ENCODE measurements around the gene ANO4.
"Not testable (repeated sequence)": the region's sequence is repeated elsewhere in the genome, so short reads cannot be mapped to it uniquely, and the experiment has no call there.

Gene ANO4

DNA sequence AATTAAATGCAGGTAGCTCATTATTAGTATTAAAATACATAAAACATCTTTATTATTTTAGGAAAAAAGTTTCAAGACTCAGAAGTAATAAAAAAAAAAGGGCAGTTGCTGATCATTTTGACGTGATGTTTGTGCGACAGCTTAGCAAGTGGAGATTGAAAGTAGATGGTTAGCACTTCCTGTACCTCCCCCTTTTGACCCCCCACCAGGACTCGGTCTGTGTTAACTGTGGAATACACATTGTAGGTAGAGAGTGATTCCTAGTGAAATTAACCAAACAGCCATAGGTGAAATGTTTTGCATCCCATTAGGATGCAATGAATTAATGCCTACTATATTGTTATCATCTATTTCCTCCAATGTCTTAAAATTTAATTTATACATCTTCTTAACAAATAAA, 294.7 kb downstream of the ANO4 start (continued):
- TF ChIP-seq ZNF785 (tag by site-specific recombination; IDR thresholded peaks at IDR 0.05): no peak
- TF ChIP-seq ZNF202 (tag by site-specific recombination; IDR thresholded peaks at IDR 0.05; ENCODE audit: borderline replicate concordance): no peak

DNA sequence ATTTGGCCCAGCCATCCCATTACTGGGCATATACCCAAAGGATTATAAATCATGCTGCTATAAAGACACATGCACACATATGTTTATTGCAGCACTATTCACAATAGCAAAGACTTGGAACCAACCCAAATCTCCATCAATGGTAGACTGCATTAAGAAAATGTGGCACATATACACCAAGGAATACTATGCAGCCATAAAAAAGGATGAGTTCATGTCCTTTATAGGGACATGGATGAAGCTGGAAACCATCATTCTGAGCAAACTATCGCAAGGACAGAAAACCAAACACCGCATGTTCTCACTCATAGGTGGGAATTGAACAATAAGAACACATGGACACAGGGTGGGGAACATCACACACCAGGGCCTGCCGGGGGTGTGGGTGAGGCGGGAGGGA, 295.6 kb downstream of the ANO4 start:
- POLR2A ChIA-PET; H3K9me3 ChIP-seq (ENCODE audit: control insufficient read depth, insufficient read depth, low read depth, low read length); H3K36me3 ChIP-seq (ENCODE audit: control insufficient read depth in 2 of 2, insufficient read depth in 1 of 2, low read length in 2 of 2); CTCF ChIA-PET; H3K4me1 ChIP-seq (ENCODE audit: control insufficient read depth, insufficient read depth, low read length); H3K4me3 ChIP-seq (ENCODE audit: low read depth, low read length); H3K27ac ChIP-seq (ENCODE audit: extremely low read depth, low read depth, low read length): not testable (repeated sequence)
- peak; percentile 93 for TF ChIP-seq ZNF146 (tag by site-specific recombination; IDR thresholded peaks at IDR 0.05)

DNA sequence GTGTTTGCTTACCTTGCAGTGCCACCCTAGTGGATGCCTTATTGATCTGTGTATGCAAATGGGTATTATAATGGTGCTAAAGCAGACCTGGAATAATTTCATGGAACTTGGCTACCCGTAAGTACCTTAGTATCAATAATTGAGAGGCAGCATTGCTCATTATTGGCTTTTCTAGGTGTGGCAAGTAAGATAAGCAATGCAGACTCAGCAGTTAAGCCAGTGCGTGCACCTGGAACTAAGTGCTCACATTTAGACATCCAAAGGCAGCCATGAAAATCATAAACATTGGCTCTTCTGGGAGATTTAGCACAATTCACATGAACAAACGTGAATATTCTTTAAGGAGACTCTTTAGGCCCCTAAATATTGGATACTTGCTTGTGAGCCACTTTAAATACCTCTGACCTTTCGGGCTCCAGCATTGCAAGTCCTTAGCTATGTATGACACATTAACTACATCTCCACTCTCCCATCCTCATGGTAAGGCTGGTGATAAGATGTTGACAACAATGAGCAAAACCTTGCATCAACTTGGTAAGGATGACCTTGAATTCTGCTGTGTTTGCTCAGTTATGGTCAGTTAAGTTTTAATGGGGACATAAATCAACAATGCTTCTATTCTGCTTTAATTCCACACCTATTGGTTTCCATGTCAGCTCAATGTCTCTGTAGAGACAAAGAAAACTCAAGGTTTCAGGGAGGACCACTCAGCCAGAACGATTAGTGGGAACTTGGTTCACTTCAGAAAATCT, 303.4 kb downstream of the ANO4 start:
- CTCF ChIA-PET: no interaction called here

DNA sequence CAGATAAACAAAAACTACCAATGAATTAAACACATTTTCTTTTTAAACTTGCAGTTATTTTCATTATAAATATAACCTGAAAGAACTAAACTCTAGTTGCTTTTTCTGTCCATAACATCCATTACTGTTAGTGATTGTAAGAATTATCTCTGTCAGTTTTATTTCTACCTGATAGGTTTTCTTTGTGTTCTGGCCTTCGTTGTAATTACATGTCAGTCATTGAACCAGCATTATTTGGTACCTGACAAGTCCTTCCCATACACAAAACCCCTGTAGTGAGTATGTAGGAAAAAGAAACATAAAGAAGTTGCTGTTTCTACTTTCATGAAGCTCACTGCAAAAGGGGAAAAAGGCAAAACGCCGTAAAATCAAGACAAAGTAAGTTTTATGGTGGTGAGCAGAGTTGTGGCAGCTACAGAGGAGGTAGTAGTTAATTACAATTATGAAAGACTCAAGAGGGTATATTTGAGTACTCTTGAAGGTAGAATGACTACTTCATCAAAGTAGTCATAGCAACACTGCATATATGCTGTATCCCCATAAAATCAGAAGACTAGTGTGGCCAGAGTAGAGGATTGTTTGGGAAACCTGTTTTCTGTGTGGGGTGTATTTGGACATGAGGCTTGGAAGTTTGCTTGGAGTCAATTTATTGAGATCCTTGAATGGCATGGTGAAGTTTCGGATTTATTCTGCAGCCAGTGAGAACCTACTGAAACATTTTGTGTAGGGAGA, 312.6 kb downstream of the ANO4 start:
- Histone ChIP-seq H3K9me3 (ENCODE audit: control insufficient read depth, insufficient read depth, low read depth, low read length) (no peaks in the 10 kb centered on the region), H3K36me3 (ENCODE audit: control insufficient read depth in 2 of 2, insufficient read depth in 1 of 2, low read length in 2 of 2) (no peaks in the 10 kb centered on the region), H3K4me1 (ENCODE audit: control insufficient read depth, insufficient read depth, low read length) (no peaks in the 10 kb centered on the region), H3K27ac (ENCODE audit: extremely low read depth, low read depth, low read length) (no peak overlapping the region), H3K4me3 (ENCODE audit: low read depth, low read length) (no peak overlapping the region)
- POLR2A ChIA-PET: no interaction called here
- CTCF ChIA-PET: no interaction called here
- TF ChIP-seq ZNF404 (tag by site-specific recombination; IDR thresholded peaks at IDR 0.05): no peak
- TF ChIP-seq ZNF768 (tag by site-specific recombination; IDR thresholded peaks at IDR 0.05): no peak
- TF ChIP-seq SETDB1 (IDR thresholded peaks at IDR 0.05; ENCODE audit: insufficient read length, low read length): no peak
- TF ChIP-seq ZNF292 (tag by site-specific recombination; IDR thresholded peaks at IDR 0.05; ENCODE audit: borderline replicate concordance, low read depth): no peak
- no peak for TF ChIP-seq KLF16 (tag by site-specific recombination; IDR thresholded peaks at IDR 0.05)
- no peak for TF ChIP-seq ZNF600 (tag by site-specific recombination; IDR thresholded peaks at IDR 0.05)
- TF ChIP-seq ZNF354C (tag by site-specific recombination; IDR thresholded peaks at IDR 0.05; ENCODE audit: borderline replicate concordance, low read depth): no peak
- no peak for TF ChIP-seq BCL11B (tag by site-specific recombination; IDR thresholded peaks at IDR 0.05; ENCODE audit: low read depth)
- TF ChIP-seq, protein P1, sequence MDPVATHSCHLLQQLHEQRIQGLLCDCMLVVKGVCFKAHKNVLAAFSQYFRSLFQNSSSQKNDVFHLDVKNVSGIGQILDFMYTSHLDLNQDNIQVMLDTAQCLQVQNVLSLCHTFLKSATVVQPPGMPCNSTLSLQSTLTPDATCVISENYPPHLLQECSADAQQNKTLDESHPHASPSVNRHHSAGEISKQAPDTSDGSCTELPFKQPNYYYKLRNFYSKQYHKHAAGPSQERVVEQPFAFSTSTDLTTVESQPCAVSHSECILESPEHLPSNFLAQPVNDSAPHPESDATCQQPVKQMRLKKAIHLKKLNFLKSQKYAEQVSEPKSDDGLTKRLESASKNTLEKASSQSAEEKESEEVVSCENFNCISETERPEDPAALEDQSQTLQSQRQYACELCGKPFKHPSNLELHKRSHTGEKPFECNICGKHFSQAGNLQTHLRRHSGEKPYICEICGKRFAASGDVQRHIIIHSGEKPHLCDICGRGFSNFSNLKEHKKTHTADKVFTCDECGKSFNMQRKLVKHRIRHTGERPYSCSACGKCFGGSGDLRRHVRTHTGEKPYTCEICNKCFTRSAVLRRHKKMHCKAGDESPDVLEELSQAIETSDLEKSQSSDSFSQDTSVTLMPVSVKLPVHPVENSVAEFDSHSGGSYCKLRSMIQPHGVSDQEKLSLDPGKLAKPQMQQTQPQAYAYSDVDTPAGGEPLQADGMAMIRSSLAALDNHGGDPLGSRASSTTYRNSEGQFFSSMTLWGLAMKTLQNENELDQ (tag by site-specific recombination; IDR thresholded peaks at IDR 0.05; ENCODE audit: low read depth): no peak
- TF ChIP-seq ZXDB (tag by site-specific recombination; IDR thresholded peaks at IDR 0.05): no peak
- no peak for TF ChIP-seq ZNF747 (tag by site-specific recombination; IDR thresholded peaks at IDR 0.05)
- no peak for TF ChIP-seq ZNF19 (tag by site-specific recombination; IDR thresholded peaks at IDR 0.05; ENCODE audit: low read depth)
- TF ChIP-seq ZNF274 (IDR thresholded peaks at IDR 0.05; ENCODE audit: low read length): no peak
- no peak for TF ChIP-seq ZNF274 (tag by site-specific recombination; IDR thresholded peaks at IDR 0.05; ENCODE audit: borderline replicate concordance)
- TF ChIP-seq, protein P2, sequence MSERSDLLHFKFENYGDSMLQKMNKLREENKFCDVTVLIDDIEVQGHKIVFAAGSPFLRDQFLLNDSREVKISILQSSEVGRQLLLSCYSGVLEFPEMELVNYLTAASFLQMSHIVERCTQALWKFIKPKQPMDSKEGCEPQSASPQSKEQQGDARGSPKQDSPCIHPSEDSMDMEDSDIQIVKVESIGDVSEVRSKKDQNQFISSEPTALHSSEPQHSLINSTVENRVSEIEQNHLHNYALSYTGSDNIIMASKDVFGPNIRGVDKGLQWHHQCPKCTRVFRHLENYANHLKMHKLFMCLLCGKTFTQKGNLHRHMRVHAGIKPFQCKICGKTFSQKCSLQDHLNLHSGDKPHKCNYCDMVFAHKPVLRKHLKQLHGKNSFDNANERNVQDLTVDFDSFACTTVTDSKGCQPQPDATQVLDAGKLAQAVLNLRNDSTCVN (tag by site-specific recombination; optimal IDR thresholded peaks at IDR 0.05): no peak
- TF ChIP-seq, protein P3, sequence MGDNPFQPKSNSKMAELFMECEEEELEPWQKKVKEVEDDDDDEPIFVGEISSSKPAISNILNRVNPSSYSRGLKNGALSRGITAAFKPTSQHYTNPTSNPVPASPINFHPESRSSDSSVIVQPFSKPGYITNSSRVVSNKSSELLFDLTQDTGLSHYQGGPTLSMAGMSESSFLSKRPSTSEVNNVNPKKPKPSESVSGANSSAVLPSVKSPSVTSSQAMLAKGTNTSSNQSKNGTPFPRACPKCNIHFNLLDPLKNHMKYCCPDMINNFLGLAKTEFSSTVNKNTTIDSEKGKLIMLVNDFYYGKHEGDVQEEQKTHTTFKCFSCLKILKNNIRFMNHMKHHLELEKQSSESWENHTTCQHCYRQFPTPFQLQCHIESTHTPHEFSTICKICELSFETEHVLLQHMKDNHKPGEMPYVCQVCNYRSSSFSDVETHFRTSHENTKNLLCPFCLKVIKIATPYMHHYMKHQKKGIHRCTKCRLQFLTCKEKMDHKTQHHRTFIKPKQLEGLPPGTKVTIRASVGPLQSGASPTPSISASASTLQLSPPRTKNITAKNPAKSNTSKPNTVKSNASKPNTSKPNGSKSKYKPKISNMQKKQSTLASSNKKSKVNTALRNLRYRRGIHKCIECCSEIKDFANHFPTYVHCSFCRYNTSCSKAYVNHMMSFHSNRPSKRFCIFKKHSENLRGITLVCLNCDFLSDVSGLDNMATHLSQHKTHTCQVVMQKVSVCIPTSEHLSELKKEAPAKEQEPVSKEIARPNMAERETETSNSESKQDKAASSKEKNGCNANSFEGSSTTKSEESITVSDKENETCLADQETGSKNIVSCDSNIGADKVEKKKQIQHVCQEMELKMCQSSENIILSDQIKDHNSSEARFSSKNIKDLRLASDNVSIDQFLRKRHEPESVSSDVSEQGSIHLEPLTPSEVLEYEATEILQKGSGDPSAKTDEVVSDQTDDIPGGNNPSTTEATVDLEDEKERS (tag by site-specific recombination; IDR thresholded peaks at IDR 0.05): no peak

More for the DNA sequence above, 303.4 kb downstream of the ANO4 start:
- Histone ChIP-seq H3K4me1 (ENCODE audit: control insufficient read depth, insufficient read depth, low read length) (no peaks in the 10 kb centered on the region), H3K9me3 (ENCODE audit: control insufficient read depth, insufficient read depth, low read depth, low read length) (no peaks in the 10 kb centered on the region), H3K27ac (ENCODE audit: extremely low read depth, low read depth, low read length) (no peak overlapping the region), H3K4me3 (ENCODE audit: low read depth, low read length) (no peak overlapping the region), H3K36me3 (ENCODE audit: control insufficient read depth in 2 of 2, insufficient read depth in 1 of 2, low read length in 2 of 2) (no peaks in the 10 kb centered on the region)
- POLR2A ChIA-PET: no interaction called here
- TF ChIP-seq ZBTB20 (tag by site-specific recombination; IDR thresholded peaks at IDR 0.05): no peak
- TF ChIP-seq, protein P4, sequence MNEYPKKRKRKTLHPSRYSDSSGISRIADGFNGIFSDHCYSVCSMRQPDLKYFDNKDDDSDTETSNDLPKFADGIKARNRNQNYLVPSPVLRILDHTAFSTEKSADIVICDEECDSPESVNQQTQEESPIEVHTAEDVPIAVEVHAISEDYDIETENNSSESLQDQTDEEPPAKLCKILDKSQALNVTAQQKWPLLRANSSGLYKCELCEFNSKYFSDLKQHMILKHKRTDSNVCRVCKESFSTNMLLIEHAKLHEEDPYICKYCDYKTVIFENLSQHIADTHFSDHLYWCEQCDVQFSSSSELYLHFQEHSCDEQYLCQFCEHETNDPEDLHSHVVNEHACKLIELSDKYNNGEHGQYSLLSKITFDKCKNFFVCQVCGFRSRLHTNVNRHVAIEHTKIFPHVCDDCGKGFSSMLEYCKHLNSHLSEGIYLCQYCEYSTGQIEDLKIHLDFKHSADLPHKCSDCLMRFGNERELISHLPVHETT (tag by site-specific recombination; IDR thresholded peaks at IDR 0.05): no peak

Data from HEK293 (cell line).